H1 (cell line): ENCODE measurements around the gene KCNC2. TPM values are rescaled to one million over a fixed set of nuclear protein-coding genes. Genes with fewer than 3 reads are reported as not detected.

ENCODE experiments used
- CTCF ChIA-PET: fragments of 300-600 bp; sonication (Branson Sonifier 250); formaldehyde crosslinking; loops from one replicate; lab custom pipeline; 2021; ENCODE audit not compliant: partially characterized antibody; lab: Charles Lee
- POLR2A ChIA-PET: fragments of 300-600 bp; sonication (Branson Sonifier 250); formaldehyde crosslinking; loops from one replicate; lab custom pipeline; 2021; ENCODE audit warnings: inconsistent platforms; ENCODE audit not compliant: partially characterized antibody; lab: Charles Lee
- DNase-seq, 2 experiments: peaks; one replicate each; pipeline versions ENCODE4 v3.0.0 to v3.0.0-alpha.2; 2010 to 2022; ENCODE audit warnings: low spot score in 2 of 2, low read depth in 1 of 2, mixed read lengths in 1 of 2
- FAIRE-seq: peaks from 2 replicates; lab custom pipeline; 2011; peaks lifted over from hg19 to GRCh38; lab: Jason Lieb, UNC
- H2AFZ ChIP-seq: 2 replicates; pipeline ENCODE4 v1.8.1; 2012; ENCODE audit warnings: low read length, inconsistent platforms
- H2AK5ac ChIP-seq: 2 replicates; pipeline ENCODE4 v1.6.1; 2013; ENCODE audit warnings: low read depth, low read length
- H2BK120ac ChIP-seq: replicated peaks from 2 replicates; pipeline ENCODE3; 2013; ENCODE audit warnings: low read depth, low read length, inconsistent platforms
- H2BK12ac ChIP-seq: 2 replicates; pipeline ENCODE4 v1.6.1; 2013; ENCODE audit warnings: low read depth, low read length
- H2BK15ac ChIP-seq: 2 replicates; pipeline ENCODE4 v1.6.1; 2013; ENCODE audit warnings: low read length
- H2BK20ac ChIP-seq: 2 replicates; pipeline ENCODE4 v1.6.1; 2013; ENCODE audit warnings: low read length
- H2BK5ac ChIP-seq: 2 replicates; pipeline ENCODE4 v1.6.1; 2013; ENCODE audit warnings: low read depth, low read length
- H3K14ac ChIP-seq: 2 replicates; pipeline ENCODE4 v1.6.1; 2013; ENCODE audit warnings: inconsistent platforms; ENCODE audit not compliant: insufficient read length
- H3K18ac ChIP-seq: 2 replicates; pipeline ENCODE4 v1.6.1; 2013; ENCODE audit warnings: low read length; ENCODE audit errors: extremely low read depth
- H3K23ac ChIP-seq: 2 replicates; pipeline ENCODE4 v1.6.1; 2013; ENCODE audit warnings: inconsistent platforms; ENCODE audit not compliant: insufficient read length
- H3K23me2 ChIP-seq: 2 replicates; pipeline ENCODE4 v1.6.1; 2013; ENCODE audit warnings: low read depth, low read length
- H3K27ac ChIP-seq: 2 replicates; pipeline ENCODE4 v1.6.1; 2011; ENCODE audit warnings: low read depth, low read length, inconsistent platforms
- H3K27me3 ChIP-seq, 4 experiments: replicated peaks in 1 of 4; 1 replicate in 1 of 4; 2 replicates in 3 of 4; pipeline versions ENCODE4 v1.6.1 to v1.8.1; 2011 to 2013; ENCODE audit warnings: low read length in 3 of 4, mild to moderate bottlenecking in 3 of 4, inconsistent platforms in 2 of 4, mixed read lengths in 2 of 4, moderate library complexity in 1 of 4; ENCODE audit not compliant: control insufficient read depth in 3 of 4, insufficient read depth in 3 of 4; ENCODE audit errors: extremely low read depth in 1 of 4
- H3K36me3 ChIP-seq, 4 experiments: 2 replicates each; pipeline versions ENCODE4 v1.6.1 to v1.8.1; 2011 to 2013; ENCODE audit warnings: mild to moderate bottlenecking in 4 of 4, low read length in 3 of 4, moderate library complexity in 2 of 4, control low read depth in 1 of 4, inconsistent platforms in 1 of 4; ENCODE audit not compliant: insufficient read depth in 4 of 4, control insufficient read depth in 2 of 4
- H3K4ac ChIP-seq: replicated peaks from 2 replicates; pipeline ENCODE3; 2013; ENCODE audit warnings: low read length, low read depth, mixed read lengths, inconsistent platforms; ENCODE audit not compliant: insufficient read length
- H3K4me1 ChIP-seq, 4 experiments: replicated peaks in 1 of 4; 1 replicate in 1 of 4; 2 replicates in 3 of 4; pipeline versions ENCODE4 v1.6.1 to v1.8.1; 2011 to 2013; ENCODE audit warnings: low read length in 3 of 4, inconsistent platforms in 2 of 4, mixed read lengths in 1 of 4; ENCODE audit not compliant: insufficient read depth in 4 of 4, control insufficient read depth in 3 of 4
- H3K4me2 ChIP-seq, 2 experiments: 2 replicates each; pipeline versions ENCODE4 v1.6.1 to v1.8.1; 2011 to 2013; ENCODE audit warnings: low read depth in 2 of 2, low read length in 2 of 2, control low read depth in 1 of 2, inconsistent platforms in 1 of 2, mild to moderate bottlenecking in 1 of 2; ENCODE audit not compliant: insufficient read depth in 1 of 2
- H3K4me3 ChIP-seq, 4 experiments: fragments of 200-600, 300-600 bp in 1 of 4; sonication (generic), shearing (Covaris generic), sonication (Bioruptor Twin) in 1 of 4; 2 replicates each; pipeline versions ENCODE4 v1.5.1 to v1.8.1; 2011 to 2016; ENCODE audit warnings: low read length in 4 of 4, low read depth in 3 of 4, control low read depth in 2 of 4, inconsistent platforms in 2 of 4, mild to moderate bottlenecking in 2 of 4, mixed read lengths in 1 of 4, moderate library complexity in 1 of 4; ENCODE audit not compliant: insufficient read depth in 2 of 4; ENCODE audit errors: extremely low read depth in 1 of 4
- H3K56ac ChIP-seq: replicated peaks from 2 replicates; pipeline ENCODE3; 2013; ENCODE audit warnings: low read depth, mild to moderate bottlenecking, mixed read lengths, low read length, inconsistent platforms; ENCODE audit not compliant: insufficient read length
- H3K79me1 ChIP-seq: 2 replicates; pipeline ENCODE4 v1.6.1; 2013; ENCODE audit warnings: low read depth, low read length, control low read depth
- H3K79me2 ChIP-seq, 2 experiments: 2 replicates each; pipeline versions ENCODE4 v1.6.1 to v1.8.1; 2012 to 2013; ENCODE audit warnings: low read length in 2 of 2, mild to moderate bottlenecking in 2 of 2, inconsistent platforms in 1 of 2; ENCODE audit not compliant: insufficient read depth in 2 of 2, control insufficient read depth in 1 of 2
- H3K9ac ChIP-seq, 4 experiments: replicated peaks in 1 of 4; 1 replicate in 1 of 4; 2 replicates in 3 of 4; pipeline versions ENCODE4 v1.6.1 to v1.8.1; 2011 to 2013; ENCODE audit warnings: low read depth in 3 of 4, low read length in 3 of 4, control low read depth in 2 of 4, mild to moderate bottlenecking in 2 of 4, moderate library complexity in 2 of 4, inconsistent platforms in 1 of 4; ENCODE audit errors: extremely low read depth in 1 of 4
- H3K9me3 ChIP-seq, 2 experiments: 2 replicates each; pipeline versions ENCODE4 v1.6.1 to v1.8.1; 2012 to 2013; ENCODE audit warnings: mild to moderate bottlenecking in 2 of 2, moderate library complexity in 2 of 2, control low read depth in 1 of 2, inconsistent platforms in 1 of 2, low read depth in 1 of 2, low read length in 1 of 2, mixed read lengths in 1 of 2; ENCODE audit not compliant: insufficient read depth in 2 of 2
- H4K20me1 ChIP-seq, 2 experiments: replicated peaks in 1 of 2; 2 replicates each; pipeline versions ENCODE3 to v1.8.1; 2011 to 2013; ENCODE audit warnings: inconsistent platforms in 2 of 2, low read length in 2 of 2, mild to moderate bottlenecking in 1 of 2; ENCODE audit not compliant: insufficient read depth in 2 of 2, control insufficient read depth in 1 of 2
- H4K5ac ChIP-seq: 2 replicates; pipeline ENCODE4 v1.6.1; 2013; ENCODE audit warnings: low read length, low read depth, mixed read lengths, inconsistent platforms; ENCODE audit not compliant: insufficient read length
- H4K8ac ChIP-seq: 2 replicates; pipeline ENCODE4 v1.8.0; 2013; ENCODE audit warnings: mild to moderate bottlenecking, moderate library complexity, low read length, inconsistent platforms; ENCODE audit not compliant: insufficient read depth; ENCODE audit errors: extremely low read depth
- H4K91ac ChIP-seq: replicated peaks from 2 replicates; pipeline ENCODE3; 2013; ENCODE audit warnings: low read length, mixed read lengths, inconsistent platforms; ENCODE audit not compliant: insufficient read length
- BACH1 ChIP-seq: IDR thresholded peaks from 2 replicates; pipeline ENCODE4 v1.6.1; 2012; ENCODE audit warnings: low read length, improper control_type of control experiment
- KDM1A ChIP-seq: fragments of 200-600, 300-600 bp; sonication (generic); IDR thresholded peaks from 2 replicates; pipeline ENCODE4 v1.7.1; 2016; ENCODE audit warnings: mild to moderate bottlenecking, low read length, borderline replicate concordance
- MAFK ChIP-seq: IDR thresholded peaks from 2 replicates; pipeline ENCODE4 v1.6.1; 2012; ENCODE audit warnings: low read depth, mild to moderate bottlenecking, improper control_type of control experiment, low read length
- SAP30 ChIP-seq: fragments of 300-600 bp; sonication (generic); IDR thresholded peaks from 2 replicates; pipeline ENCODE4 v1.7.1; 2012; ENCODE audit warnings: low read length, moderate library complexity, mild to moderate bottlenecking, inconsistent platforms; ENCODE audit not compliant: insufficient read depth, insufficient replicate concordance
- SIN3A ChIP-seq, 2 experiments: IDR thresholded peaks in 1 of 2; conservative IDR thresholded peaks in 1 of 2; 2 replicates each; pipeline ENCODE4 v1.6.1; 2011 to 2012; ENCODE audit warnings: low read length in 2 of 2, improper control_type of control experiment in 1 of 2, low read depth in 1 of 2, mild to moderate bottlenecking in 1 of 2
- WGBS, 2 experiments: shearing (Covaris generic) in 1 of 2; methylation state at CpG; one replicate each; pipeline versions ENCODE4 v1.1.6 to v1.1.7; 2013 to 2015; ENCODE audit warnings: low lambda C conversion rate in 2 of 2, mixed read lengths in 2 of 2, inconsistent platforms in 1 of 2, low coverage in 1 of 2, missing lambda C conversion rate in 1 of 2; ENCODE audit not compliant: insufficient replicate concordance in 2 of 2, insufficient coverage in 1 of 2, insufficient read length in 1 of 2; ENCODE audit errors: extremely low coverage in 1 of 2, missing lambda C conversion rate in 1 of 2; 5-methylcytosine and 5-hydroxymethylcytosine counted together
- polyA plus RNA-seq, 7 experiments: library from polyadenylated mRNA; depleted of rRNA in 3 of 7; stranded (reverse) in 5 of 7; unstranded in 2 of 7; fragments of >200 nt in 5 of 7; fragments of 200-250 nt in 2 of 7; gene quantifications; 1 replicate in 5 of 7; 2 replicates in 1 of 7; 4 replicates in 1 of 7; pipeline versions ENCODE4 v1.2.1 to v1.2.3, GENCODE V29; 2011 to 2013; ENCODE audit warnings: missing spikeins in 2 of 7, mixed read lengths in 2 of 7
- total RNA-seq: library from RNA; stranded (reverse); fragmentation: NEBNext Ultra II Directional; extraction: Animal tissue kit (Norgen Biotek cat#: 25700); gene quantifications from 2 replicates; pipeline ENCODE4 v1.2.1, GENCODE V29; 2021

The KCNC2 gene
- total and polyA plus RNA-seq, 2 of the 8 experiments (the other 6 are each of a cell fraction or from before 2014, with no cell fraction given), result 0.03 TPM; not detected in 1

GRCh38 chr12:75162845-75163244 lies 46.8 kb downstream of the KCNC2 start:
- Histone ChIP-seq H3K23me2 (no peaks in the 10 kb centered on the region), H3K14ac (no peak overlapping the region), H4K20me1 (no peaks in the 10 kb centered on the region), H3K4me3 (no peak overlapping the region), H3K23ac (no peak overlapping the region), H3K9me3 (no peaks in the 10 kb centered on the region), H4K5ac (no peak overlapping the region), H2BK120ac (no peak overlapping the region), H3K4me1 (no peaks in the 10 kb centered on the region), H2BK12ac (no peak overlapping the region), H2AK5ac (no peak overlapping the region), H3K79me2 (no peaks in the 10 kb centered on the region), H2BK5ac (no peak overlapping the region), H2BK20ac (no peak overlapping the region), H3K4me2 (no peak overlapping the region), H3K27me3 (no peaks in the 10 kb centered on the region), H3K79me1 (no peaks in the 10 kb centered on the region), H3K27ac (no peak overlapping the region), H3K18ac (no peak overlapping the region), H3K4ac (no peak overlapping the region), H4K8ac (no peak overlapping the region), H4K91ac (peak overlapping the region; percentile 1), H3K36me3 (no peaks in the 10 kb centered on the region), H3K56ac (no peak overlapping the region), H2BK15ac (no peak overlapping the region), H3K9ac (no peak overlapping the region), H2AFZ (no peak overlapping the region)
- ChIA-PET CTCF (no interaction called here), POLR2A (no interaction called here)
- FAIRE-seq, result no peak
- DNase-seq, result no peak
- WGBS, 2 experiments, result 92% methylated on average over 4 of the region's 4 CpGs; no CpG with 5 or more reads in 1 of the 2 experiments
- no peak for TF ChIP-seq BACH1
- TF ChIP-seq SIN3A (conservative IDR thresholded peaks at IDR 0.05 in 1 of 2, IDR thresholded peaks at IDR 0.05 in 1 of 2; ENCODE audit: low read depth in 1 of 2, low read length in 2 of 2), result no peak
- TF ChIP-seq SAP30, result no peak
- no peak for TF ChIP-seq KDM1A
- TF ChIP-seq MAFK, result no peak
